Measurements from ENCODE around the gene ZNF407. TPM values are rescaled to one million over a fixed set of nuclear protein-coding genes. Genes with fewer than 3 reads are reported as not detected.

The ZNF407 gene
- total RNA-seq, 1 experiment from 2014 or later, result 8.2 TPM

- DNase-seq (ENCODE audit: low read depth), result no peak
Observed at GRCh38 chr18:75008186-75008585, 410.5 kb downstream of the ZNF407 start.

DNA sequence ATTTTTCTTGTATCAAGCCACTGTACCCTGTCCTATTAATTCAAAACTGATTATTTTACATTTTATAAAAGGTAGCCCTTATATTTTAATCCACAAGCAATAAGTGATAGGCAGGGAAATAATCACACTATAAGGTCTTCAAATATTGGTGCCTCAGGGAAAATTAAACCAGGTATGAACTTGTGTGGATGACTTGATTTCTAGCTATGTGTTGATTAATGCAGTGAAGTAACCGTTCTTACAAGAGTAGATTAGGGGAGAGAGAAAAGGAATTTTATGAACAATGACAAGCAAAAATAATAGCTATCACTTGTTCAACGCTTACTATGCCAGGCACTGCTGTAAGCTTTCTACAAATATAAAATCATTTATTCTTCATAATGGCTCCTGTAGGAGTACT lies 411.6 kb downstream of the ZNF407 start:
- no peak for DNase-seq (ENCODE audit: low read depth)

- no peak for DNase-seq (ENCODE audit: low read depth)
Observed at GRCh38 chr18:75009878-75010277, 412.2 kb downstream of the ZNF407 start.

- no peak for DNase-seq (ENCODE audit: low read depth)
Observed at GRCh38 chr18:75010278-75010677, 412.6 kb downstream of the ZNF407 start.

GRCh38 chr18:75010689-75011088 lies 413.0 kb downstream of the ZNF407 start:
- DNase-seq (ENCODE audit: low read depth), result no peak

DNA sequence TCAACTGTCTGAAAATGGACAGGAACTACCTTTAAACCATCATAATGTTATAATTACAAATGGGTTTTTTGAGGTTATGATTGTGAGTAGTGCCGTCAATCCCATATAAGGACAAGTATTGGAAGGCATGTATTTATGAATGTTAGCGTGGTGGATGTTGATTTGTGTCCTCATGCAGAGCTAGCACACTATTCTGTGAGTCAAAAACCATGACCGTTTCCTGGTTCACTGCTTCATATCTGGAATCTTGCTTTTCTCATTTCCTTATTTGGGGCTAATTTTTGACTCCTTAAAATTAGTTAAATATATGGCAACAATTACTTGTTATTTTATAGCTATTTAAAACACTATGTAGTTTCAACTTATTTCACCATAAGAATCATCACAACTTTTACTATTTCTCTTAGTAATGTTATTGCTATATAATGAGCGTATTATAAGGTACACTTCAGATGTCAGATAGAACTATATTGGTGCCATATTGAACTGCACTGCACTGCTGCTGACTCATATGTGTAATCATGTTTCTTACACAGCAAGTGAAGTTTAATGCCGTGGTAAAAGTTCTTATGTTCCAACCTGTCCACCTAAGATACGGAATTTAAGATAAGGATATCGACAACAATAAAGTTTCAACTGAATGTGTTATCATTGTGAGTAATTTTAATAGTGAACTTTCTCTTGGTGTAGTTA lies 418.5 kb downstream of the ZNF407 start:
- no peak for DNase-seq (ENCODE audit: low read depth)

- DNase-seq (ENCODE audit: low read depth), result no peak
Observed at GRCh38 chr18:75023473-75023872, 425.8 kb downstream of the ZNF407 start.

DNA sequence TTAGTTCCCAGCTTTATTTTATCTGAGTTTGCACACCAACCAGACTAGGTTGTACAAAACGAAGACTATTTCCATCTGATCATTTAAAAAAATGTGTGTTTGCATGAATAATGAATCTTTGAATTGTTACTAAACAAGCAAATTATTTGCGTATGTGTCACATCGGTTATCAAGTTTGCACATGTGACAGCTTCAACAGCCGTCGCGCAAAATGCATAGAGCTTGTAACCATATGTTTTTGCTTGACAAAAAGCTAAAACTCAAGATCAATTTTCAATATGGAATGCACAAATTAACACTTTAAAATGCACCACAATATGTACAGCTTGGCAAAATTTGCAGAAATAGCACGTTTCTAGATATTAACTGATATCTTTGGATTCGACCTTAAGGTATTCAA lies 427.2 kb downstream of the ZNF407 start:
- DNase-seq (ENCODE audit: low read depth), result no peak

DNA sequence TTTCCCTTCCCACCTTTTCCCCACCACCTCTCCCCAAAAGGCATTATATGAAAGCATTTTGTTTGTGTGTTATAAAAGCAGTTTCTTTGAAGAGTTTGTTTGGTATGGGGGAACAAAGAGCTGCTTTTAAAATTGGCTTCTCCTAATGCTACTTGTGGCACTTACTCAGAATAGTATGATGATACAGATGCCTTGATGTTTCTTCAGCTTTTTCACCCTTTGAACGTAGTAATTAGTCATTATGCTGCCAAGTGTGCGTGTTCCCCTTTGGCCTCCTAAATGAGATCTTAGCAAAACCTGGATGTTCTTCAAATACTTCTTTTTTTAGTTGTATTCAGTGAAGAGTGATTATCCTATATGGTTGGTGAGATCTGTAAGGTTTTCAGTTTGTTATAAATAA lies 427.9 kb downstream of the ZNF407 start:
- no peak for DNase-seq (ENCODE audit: low read depth)

DNA sequence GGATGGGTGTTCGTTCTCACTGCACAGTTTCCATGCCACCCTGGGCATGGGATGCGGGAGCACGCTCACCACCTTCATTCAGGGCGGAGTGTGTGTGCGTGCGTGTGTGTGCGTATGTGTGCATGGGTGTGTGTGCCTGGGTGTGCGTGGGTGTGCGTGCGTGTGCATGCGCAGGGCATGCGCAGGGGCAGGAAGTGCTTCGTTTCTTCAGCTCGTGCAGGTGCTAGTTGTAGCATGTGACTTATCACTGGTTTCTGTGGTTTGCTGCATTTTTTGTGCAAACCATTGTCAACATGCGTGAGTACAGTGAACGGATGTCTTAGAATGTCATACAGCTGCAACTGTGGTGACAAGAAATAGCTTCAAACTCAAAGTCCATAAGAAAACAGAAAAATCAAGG lies 431.8 kb downstream of the ZNF407 start:
- no peak for DNase-seq (ENCODE audit: low read depth)

DNA sequence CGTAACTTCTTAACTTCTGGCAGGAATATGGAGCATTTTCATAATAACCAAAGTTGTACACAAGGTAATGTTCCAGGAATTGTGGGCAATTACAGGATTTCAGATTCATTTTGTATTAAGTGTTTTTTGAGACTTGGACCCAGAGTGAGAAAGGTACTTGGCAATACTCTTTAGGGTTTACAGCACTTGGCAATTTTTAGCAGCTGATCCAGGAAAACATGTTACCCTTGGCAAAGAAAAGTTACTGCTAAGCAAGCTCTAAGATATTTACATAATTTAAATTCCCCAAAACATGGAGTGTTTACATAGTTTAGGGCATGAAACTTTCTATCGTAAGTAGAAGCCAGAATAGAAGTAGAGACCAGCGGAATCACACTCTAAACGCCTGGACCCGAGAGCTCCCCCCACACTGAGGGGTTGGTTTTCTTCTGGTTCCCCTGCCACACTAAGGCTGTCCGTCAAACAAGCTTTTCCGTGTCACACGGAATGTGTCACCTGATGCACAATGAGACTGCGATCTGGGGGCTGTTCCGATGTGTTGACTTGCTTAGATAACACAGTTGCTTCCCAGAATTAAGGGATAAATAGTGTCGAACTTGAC lies 434.1 kb downstream of the ZNF407 start:
- DNase-seq (ENCODE audit: low read depth), result no peak

DNA sequence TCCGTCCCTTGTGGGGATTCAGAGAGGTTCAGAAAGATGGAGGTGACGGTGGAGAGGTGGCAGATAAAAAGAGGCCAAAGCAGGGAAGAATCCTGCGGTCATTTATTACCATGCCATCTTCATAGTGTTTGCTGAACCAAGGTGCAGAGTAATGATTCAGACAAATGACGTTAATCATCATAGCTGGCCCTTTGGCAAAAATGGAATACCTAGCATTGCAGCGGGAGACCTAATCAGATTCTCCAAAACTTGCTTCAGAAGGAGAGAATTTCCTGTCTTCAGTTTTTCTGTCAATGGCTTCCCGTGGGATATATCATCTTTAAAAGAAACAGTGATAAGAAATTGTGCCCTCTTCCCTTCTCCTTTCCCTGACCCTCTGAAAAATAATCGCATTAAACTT lies 435.8 kb downstream of the ZNF407 start:
- no peak for DNase-seq (ENCODE audit: low read depth)

DNA sequence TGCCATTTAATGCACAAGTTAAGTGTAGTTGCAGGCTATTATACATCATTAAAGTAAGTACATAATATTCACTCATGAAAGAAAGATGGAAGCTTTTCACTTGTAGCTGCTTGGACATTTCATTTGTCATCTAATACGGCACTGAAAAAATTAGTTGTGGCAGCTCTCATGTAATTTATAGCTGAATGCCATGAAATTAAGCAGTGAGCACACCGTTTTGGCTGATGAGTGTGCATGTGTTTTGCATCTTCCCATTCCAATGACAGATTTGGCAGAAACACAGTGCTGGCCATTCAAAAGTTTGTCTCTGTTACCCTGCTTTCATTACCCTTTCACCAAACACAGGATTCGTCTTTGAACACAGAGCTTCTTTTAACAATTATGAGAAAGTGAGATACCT lies 437.3 kb downstream of the ZNF407 start:
- DNase-seq (ENCODE audit: low read depth), result no peak

DNA sequence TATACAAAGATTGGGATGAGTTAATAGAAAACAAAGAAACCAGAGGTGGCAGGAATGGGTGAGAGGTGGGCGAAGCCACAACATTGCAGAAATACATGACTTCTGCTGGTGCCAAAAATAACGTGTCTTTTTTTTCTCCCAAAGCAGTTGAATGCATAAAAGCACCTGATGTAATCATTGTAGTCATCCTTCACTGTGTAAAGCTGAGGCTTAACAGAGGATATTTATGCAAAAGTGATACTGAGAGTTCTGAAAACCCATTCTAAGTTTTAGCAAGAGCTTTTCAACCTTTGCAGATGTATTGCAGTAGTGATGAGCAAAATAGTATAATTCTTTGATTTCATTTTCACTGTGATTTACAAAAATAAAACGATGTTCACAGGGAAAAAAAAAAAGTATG lies 438.3 kb downstream of the ZNF407 start:
- DNase-seq (ENCODE audit: low read depth), result no peak

GRCh38 chr18:75036917-75037688 lies 439.4 kb downstream of the ZNF407 start:
- no peak for DNase-seq (ENCODE audit: low read depth)

DNA sequence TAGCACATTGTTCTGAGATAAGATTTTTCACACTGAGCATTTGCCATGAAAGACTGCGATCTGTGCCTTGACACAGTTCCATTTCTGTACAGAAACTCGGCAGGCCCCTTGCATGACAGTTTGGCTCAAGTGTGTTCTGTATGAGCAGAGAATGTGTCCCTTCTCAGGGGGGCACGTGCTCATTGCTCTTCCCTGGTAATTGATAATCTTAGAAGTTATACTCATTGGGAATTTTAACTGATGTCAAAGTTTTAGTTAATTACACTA lies 440.0 kb downstream of the ZNF407 start:
- DNase-seq (ENCODE audit: low read depth), result no peak

DNA sequence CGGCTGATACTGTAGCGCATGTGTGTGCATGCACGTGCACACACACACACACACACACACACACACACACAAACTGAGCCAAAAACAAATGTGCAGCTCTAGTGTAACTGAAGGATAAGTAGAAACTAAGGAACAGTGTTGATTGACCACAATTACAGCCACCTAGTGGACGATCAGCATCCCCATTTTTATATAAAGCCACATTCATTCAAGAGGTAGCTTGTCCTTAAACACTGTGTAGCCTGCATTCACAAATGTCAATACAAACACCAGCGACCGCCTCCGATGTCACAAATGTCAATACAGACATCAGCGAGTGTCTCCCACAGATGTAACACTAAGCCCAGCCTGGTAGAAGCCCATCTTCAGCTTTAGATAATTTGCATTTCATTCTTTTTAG lies 443.9 kb downstream of the ZNF407 start:
- DNase-seq (ENCODE audit: low read depth), result peak; percentile 36

DNA sequence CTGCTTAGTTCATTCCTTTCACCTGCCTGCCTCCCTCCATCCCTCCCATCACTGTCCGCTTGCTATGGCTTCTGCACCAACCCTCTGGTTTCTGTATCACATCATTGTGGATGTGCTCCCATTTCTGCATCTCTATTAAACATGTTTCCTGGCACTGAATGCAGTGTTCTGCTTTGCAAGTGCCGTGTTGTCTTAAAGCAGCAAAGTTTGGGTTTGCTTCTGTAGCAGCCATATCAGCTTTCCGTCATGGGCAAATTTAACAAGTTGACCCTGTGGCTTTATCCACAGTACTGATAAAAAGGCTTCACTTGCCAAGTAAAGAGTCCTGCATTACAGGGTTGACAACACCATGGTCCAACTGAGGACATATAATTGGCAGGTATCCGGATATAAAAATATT lies 445.8 kb downstream of the ZNF407 start:
- DNase-seq (ENCODE audit: low read depth), result no peak

- no peak for DNase-seq (ENCODE audit: low read depth)
Observed at GRCh38 chr18:75044296-75044695, 446.6 kb downstream of the ZNF407 start.

DNA sequence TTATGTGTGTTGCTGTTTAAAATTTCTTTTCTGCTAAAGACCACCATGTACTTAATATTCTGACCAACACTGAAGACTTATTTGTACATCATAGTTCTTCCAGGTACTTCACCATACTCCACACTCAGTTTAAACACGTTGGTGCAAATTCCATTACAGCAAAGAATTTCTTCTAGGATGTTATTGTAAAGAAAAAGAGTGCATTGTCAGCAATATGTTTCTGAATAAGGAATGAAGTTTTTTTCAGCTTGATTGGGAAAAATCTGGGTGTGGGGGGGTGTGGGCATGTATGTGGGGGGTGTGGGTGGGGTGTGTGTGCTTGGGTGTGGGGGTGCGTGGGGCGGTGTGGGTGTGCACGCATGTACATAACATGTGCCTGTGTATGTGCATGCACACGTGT lies 447.1 kb downstream of the ZNF407 start:
- no peak for DNase-seq (ENCODE audit: low read depth)

DNA sequence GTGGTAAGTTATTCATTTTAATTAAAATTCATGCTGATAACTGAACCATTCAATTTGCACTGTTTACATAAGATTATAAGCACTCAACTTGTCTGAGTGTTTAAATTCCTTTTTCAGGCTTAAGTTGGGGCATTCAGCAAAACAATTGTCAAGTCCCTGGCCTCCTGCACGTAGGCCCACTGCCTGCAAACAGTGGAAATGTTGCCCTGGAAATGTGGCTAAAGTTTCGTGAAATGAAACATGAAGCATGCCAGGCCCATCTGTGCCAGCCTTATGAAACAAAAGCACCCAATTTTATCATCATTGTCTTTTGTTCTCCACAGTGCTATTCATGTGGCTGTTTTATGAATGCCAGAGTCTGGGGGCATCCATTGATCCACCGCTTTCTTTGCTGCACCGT lies 447.6 kb downstream of the ZNF407 start:
- DNase-seq (ENCODE audit: low read depth), result no peak

GRCh38 chr18:75047240-75047961 lies 449.7 kb downstream of the ZNF407 start:
- DNase-seq (ENCODE audit: low read depth), result no peak
